ENCODE measurements around the gene ZDHHC11.

GRCh38 chr5:893137-893506 is 42.3 kb upstream of the ZDHHC11 start:
- no peak for TF ChIP-seq CTCF (IDR thresholded peaks at IDR 0.05)
- no peak for TF ChIP-seq POLR2A (IDR thresholded peaks at IDR 0.05)
